ENCODE measurements around the gene USP40.

The USP40 gene

GRCh38 chr2:233551491-233551890, 15.1 kb downstream of the USP40 start:
- no peak overlapping the region for H3K27ac ChIP-seq
- no peak for TF ChIP-seq ZFX (IDR thresholded peaks at IDR 0.05)
- TF ChIP-seq CTCF (conservative IDR thresholded peaks at IDR 0.05): no peak

DNA sequence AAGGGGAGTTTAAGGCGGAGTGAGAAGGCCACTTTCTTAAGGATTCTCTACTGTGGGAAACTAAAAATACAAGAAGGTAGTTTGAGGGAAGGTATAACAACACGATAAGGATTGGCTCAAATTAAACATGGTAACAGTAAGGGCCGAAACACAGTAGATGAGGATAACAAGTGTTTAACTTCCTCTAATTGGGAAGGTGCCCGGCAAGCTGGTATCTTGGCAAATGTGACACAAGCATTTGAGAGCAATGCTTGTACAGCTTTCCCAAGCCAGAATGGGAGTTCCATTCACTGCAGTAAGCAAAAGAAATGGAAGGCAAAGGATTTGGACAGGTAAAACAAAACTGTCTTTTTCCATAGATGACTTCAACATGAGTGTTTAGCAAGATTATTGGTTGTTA, 19.8 kb downstream of the USP40 start:
- H3K27ac ChIP-seq: no peak overlapping the region
- TF ChIP-seq CTCF (conservative IDR thresholded peaks at IDR 0.05): no peak
- no peak for TF ChIP-seq ZFX (IDR thresholded peaks at IDR 0.05)

GRCh38 chr2:233546101-233546500, 20.5 kb downstream of the USP40 start:
- TF ChIP-seq ZFX (IDR thresholded peaks at IDR 0.05) (no peak), CTCF (conservative IDR thresholded peaks at IDR 0.05) (no peak)

DNA sequence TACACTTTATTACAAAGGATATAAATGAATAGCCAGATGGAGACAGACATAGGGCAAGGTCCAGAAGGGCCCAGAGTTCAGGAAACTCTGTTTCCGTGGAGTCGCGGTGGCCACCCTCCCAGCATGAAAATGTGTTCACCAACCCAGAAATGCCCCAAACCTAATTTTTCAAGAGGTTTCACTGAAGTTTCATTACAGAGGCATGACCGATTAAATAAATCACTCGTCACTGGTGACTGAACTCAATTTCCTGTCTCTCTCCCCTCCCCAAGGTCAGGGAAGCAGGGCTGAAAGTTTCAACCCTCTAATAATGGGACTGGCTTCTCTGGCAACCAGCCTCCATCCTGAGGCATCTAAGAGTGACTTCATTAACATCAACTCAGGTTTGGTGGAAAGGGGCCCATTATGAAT, 22.4 kb downstream of the USP40 start:
- TF ChIP-seq ZFX (IDR thresholded peaks at IDR 0.05) (no peak), CTCF (conservative IDR thresholded peaks at IDR 0.05) (no peak)
- no peak overlapping the region for H3K27ac ChIP-seq

More at GRCh38 chr2:233546101-233546500, 20.5 kb downstream of the USP40 start:
- no peak overlapping the region for H3K27ac ChIP-seq

DNA sequence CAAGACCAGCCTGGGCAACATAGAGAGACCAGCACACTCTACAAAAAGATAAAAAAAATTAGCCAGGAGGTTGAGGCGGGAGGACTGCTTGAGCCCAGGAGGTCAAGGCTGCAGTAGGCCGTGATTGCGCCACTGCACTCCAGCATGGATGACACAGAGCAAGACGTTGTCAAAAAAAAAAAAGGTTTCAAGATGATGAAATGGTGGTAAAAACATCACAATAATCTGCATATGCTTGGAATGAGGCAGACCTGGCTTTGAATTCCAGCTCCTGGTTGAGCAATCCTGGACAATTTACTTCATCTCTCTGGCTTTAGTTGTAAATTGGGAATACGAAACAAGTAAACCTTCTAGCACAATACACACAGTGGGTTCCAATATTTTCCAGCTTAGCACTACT, 24.1 kb downstream of the USP40 start:
- no peak for TF ChIP-seq CTCF (conservative IDR thresholded peaks at IDR 0.05)
- no peak for TF ChIP-seq ZFX (IDR thresholded peaks at IDR 0.05)
- no peak overlapping the region for H3K27ac ChIP-seq

DNA sequence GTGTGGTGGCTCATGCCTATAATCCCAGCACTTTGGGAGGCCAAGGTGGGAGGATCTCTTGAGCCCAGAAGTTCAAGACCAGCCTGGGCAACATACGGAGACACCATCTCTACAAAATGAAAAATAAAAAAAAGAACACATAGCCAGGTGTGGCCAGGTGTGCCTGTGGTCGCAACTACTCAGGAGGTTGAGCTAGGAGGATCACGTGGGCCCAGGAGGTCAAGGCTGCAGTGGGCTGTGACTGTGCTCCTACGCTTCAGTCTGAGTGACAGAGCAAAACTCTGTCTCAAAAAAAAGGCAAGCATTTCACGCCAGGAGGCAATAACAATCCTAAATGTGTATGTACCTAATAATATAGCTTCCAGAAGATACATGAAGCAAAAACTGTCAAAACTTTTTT, 27.8 kb downstream of the USP40 start:
- H3K27ac ChIP-seq: no peak overlapping the region
- no peak for TF ChIP-seq CTCF (conservative IDR thresholded peaks at IDR 0.05)
- no peak for TF ChIP-seq ZFX (IDR thresholded peaks at IDR 0.05)

DNA sequence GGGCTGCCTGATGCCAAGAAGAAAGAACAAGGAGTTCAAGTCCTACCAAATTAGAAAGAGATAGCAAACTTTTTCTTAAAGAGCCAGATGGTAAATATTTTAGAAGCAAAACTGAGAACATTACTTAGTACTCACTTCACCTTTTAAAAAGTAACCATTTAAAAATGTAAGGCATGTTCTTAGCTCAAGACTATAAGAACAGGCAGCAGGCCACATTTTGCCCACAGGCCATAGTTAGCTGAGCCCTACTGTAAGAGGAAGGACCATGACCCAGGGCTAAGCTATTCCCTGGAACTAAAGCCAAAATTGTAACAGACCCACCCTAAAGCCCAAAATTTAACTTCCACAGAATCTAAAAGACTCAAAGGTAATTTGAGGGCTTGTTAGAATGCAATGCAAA, 31.3 kb downstream of the USP40 start:
- H3K27ac ChIP-seq: no peak overlapping the region
- TF ChIP-seq CTCF (conservative IDR thresholded peaks at IDR 0.05): no peak
- TF ChIP-seq ZFX (IDR thresholded peaks at IDR 0.05): no peak

Measured in C4-2B (cell line).